Stimulated activated naive CD8-positive, alpha-beta T cell treated with anti-CD3 and anti-CD28 coated beads, Interleukin-15, Interleukin-2, amounts not matched to agents 100 ng/mL and 50 ng/mL, for 24 hours (primary cell): ENCODE data around the gene TMEM14C.

ENCODE experiments used
- H3K27ac Mint-ChIP-seq: one replicate; pipeline ENCODE4 v1.8.0; 2021; ENCODE audit warnings: mild to moderate bottlenecking, mixed read lengths
- H3K27me3 Mint-ChIP-seq: one replicate; pipeline ENCODE4 v1.8.0; 2021; ENCODE audit warnings: mixed read lengths
- H3K36me3 Mint-ChIP-seq: one replicate; pipeline ENCODE4 v1.8.0; 2021; ENCODE audit warnings: low read depth, mixed read lengths
- H3K4me1 Mint-ChIP-seq: one replicate; pipeline ENCODE4 v1.8.0; 2021; ENCODE audit warnings: low read depth, mixed read lengths
- H3K4me3 Mint-ChIP-seq: one replicate; pipeline ENCODE4 v1.8.0; 2021; ENCODE audit warnings: mild to moderate bottlenecking, mixed read lengths
- H3K9me3 Mint-ChIP-seq: one replicate; pipeline ENCODE4 v1.8.0; 2021; ENCODE audit warnings: mixed read lengths

TMEM14C gene

GRCh38 chr6:10722820-10723566, at the start of gene TMEM14C:
Gene TMEM14C, plus strand, starts transcription at chr6:10723070. Its CDS starts 1,544 bp downstream, at chr6:10724614.
- H3K36me3 Mint-ChIP-seq, result peaks cover 15% of the 10 kb centered on the region
- no peaks in the 10 kb centered on the region for H3K27me3 Mint-ChIP-seq
- H3K27ac Mint-ChIP-seq, result peak within 1 kb of the TSS; percentile 87
- H3K9me3 Mint-ChIP-seq, result no peaks in the 10 kb centered on the region
- peaks cover 57% of the 10 kb centered on the region for H3K4me1 Mint-ChIP-seq
- H3K4me3 Mint-ChIP-seq, result peak within 1 kb of the TSS; percentile 93

DNA sequence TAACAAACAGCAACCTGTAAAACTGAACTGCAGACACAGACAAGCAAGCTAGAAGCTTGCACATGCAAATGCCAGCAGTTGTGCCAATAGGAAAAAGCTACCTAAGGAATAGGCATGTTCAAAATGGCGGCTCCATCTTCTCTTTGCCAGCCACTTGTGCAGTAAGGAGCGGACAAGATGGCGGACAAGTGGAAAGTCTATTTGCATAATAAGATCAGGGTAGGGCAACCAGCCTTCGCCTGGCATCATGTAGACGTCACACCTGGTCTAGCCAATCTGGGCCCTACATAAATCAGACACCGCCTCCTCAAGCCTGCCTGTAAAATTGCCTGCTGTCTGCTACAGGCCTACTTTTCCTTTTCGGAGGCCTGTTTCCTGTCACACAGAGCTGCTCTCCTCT, 46.5 kb upstream of the TMEM14C start:
- no peak overlapping the region for H3K4me3 Mint-ChIP-seq
- H3K4me1 Mint-ChIP-seq, result no peaks in the 10 kb centered on the region
- H3K27ac Mint-ChIP-seq, result no peak overlapping the region
- no peaks in the 10 kb centered on the region for H3K36me3 Mint-ChIP-seq
- H3K9me3 Mint-ChIP-seq, result no peaks in the 10 kb centered on the region
- no peaks in the 10 kb centered on the region for H3K27me3 Mint-ChIP-seq

GRCh38 chr6:10678456-10678855, 44.4 kb upstream of the TMEM14C start:
- H3K27me3 Mint-ChIP-seq, result no peaks in the 10 kb centered on the region
- H3K36me3 Mint-ChIP-seq, result no peaks in the 10 kb centered on the region
- no peak overlapping the region for H3K4me3 Mint-ChIP-seq
- peaks cover 15% of the 10 kb centered on the region for H3K4me1 Mint-ChIP-seq
- H3K9me3 Mint-ChIP-seq, result no peaks in the 10 kb centered on the region
- H3K27ac Mint-ChIP-seq, result no peak overlapping the region

DNA sequence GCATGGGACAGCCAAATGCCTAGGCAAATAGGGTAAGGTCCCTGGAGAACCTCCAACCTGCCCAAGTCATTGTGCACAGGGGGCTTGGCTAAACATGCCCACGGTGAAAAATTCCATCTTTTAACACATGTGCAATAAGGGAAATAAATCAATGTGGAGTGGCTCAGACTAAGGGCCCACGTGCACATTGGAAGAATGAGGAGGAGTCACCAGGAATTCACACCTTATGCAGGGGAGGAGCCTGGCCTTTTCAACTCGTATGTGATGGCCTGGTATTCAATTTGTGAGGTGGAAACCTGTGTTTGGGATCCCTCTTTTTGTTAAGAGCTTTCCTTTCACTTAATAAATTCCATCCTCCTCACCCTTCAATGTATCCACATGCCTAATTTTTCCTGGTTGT, 41.1 kb upstream of the TMEM14C start:
- no peaks in the 10 kb centered on the region for H3K36me3 Mint-ChIP-seq
- H3K4me3 Mint-ChIP-seq, result no peak overlapping the region
- peaks cover 42% of the 10 kb centered on the region for H3K4me1 Mint-ChIP-seq
- H3K27ac Mint-ChIP-seq, result peak overlapping the region; percentile 5
- H3K27me3 Mint-ChIP-seq, result peaks cover 3% of the 10 kb centered on the region
- no peaks in the 10 kb centered on the region for H3K9me3 Mint-ChIP-seq

DNA sequence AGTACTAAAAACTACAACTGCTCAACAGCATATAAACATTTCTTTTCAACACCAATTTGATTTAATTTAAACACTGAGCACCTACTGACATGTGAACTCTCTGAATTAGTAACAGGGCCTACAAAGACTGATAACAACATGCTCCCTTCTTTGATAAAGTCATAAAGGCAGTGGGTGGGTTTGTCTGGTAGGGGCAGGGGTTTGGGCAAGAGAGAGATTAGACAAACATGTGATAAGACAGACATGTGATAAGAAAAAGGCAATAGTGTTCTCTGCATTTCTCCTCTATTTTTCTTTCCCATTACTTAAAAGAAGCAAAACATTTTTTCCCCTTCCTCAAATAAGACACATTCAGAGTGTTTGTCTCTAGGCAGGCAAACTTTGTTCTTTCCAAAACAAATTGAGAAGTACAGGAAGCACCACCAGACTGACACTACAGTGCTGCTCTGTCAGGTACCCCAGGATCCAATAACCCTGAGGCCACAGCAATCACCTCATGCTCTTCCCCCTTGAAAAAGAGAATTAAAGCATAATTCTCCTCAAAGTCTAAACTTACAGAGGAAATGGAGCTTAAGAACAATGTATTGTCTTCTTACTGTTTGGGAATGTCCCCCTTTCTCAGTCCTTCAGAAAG, 40.4 kb upstream of the TMEM14C start:
- peaks cover 42% of the 10 kb centered on the region for H3K4me1 Mint-ChIP-seq
- H3K36me3 Mint-ChIP-seq, result no peaks in the 10 kb centered on the region
- no peaks in the 10 kb centered on the region for H3K9me3 Mint-ChIP-seq
- H3K27ac Mint-ChIP-seq, result peak overlapping the region; percentile 80
- H3K4me3 Mint-ChIP-seq, result no peak overlapping the region
- peaks cover 3% of the 10 kb centered on the region for H3K27me3 Mint-ChIP-seq

DNA sequence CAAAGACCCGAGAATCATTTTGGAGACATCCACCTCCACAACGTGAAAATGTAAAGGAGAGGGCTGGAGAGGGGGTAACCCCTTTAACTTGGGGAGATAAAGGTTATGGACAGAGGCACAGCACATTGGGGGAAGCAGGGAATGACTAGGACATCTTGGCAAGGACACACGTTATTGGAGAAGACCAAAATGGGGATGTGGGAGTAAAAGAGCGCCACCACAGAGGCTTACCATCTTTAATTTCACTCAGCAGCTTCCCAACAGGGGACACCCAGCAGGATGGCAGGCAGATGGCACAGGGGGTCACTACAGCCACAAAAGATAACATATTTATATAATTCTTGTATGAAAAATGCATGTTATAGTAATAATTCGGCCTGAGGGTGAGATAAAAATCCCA, 38.3 kb upstream of the TMEM14C start:
- peaks cover 42% of the 10 kb centered on the region for H3K4me1 Mint-ChIP-seq
- peak overlapping the region; percentile 80 for H3K27ac Mint-ChIP-seq
- no peaks in the 10 kb centered on the region for H3K36me3 Mint-ChIP-seq

DNA sequence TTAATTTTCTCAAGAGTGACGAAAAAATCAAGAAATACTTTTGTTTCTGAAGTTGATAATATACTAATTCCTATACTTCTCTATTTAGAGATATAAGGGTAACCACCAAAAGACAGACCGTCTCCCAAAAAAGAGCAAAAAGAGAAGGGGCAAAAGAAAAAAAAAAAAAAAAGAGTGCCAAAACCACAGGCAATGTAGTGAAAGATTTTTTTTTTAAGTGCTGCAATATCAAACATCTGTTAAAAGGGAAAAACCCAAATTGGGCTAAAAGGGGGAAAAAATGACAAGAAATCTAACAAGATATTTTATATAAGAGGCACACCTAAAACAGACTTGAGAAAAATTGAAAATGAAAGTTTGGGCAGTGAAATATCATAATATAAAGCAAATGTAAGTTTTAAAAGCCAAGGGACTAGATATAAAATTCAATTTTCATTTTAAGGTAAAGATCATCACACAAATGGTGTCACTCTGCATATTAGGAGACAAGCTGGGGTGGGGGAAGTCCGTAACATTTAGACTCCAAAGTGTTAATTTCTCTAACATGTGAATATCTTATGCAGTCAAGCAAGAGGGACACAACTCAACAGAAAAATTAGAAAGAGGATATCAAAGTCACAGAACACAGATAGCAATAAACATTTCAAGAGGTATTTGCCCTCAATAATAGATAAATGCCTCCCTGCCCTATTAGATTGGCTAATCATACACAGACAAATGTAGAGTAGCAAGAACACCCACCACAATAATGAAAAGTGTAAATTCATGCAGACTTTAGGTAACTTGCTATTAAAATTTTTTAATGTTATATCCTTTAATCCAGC, 37.6 kb upstream of the TMEM14C start:
- Mint-ChIP-seq H3K4me1 (peaks cover 42% of the 10 kb centered on the region), H3K27ac (peak overlapping the region; percentile 80), H3K27me3 (peaks cover 3% of the 10 kb centered on the region), H3K4me3 (peak overlapping the region; percentile 51), H3K36me3 (no peaks in the 10 kb centered on the region), H3K9me3 (no peaks in the 10 kb centered on the region)

More for the DNA sequence above, 38.3 kb upstream of the TMEM14C start:
- no peaks in the 10 kb centered on the region for H3K9me3 Mint-ChIP-seq
- H3K4me3 Mint-ChIP-seq, result peak overlapping the region; percentile 51
- H3K27me3 Mint-ChIP-seq, result peaks cover 3% of the 10 kb centered on the region

DNA sequence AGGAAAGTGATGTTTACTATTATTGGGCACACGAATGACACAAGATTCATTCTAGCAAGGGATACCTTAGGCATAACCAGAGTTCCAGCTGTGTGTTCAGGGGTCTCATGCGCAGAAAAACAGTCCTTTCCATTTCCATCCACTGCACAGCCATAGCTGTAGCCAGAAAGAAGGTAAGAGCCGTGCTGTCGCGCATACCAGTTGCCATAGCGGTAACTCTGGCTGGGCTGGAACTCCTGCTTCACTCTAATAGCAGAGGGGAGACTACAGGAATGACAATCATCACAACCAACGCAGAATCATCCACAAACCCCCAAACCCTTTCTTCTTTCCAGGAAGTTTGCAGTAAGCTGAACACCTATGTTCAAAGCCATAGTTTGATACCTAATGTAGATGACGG, 36.0 kb upstream of the TMEM14C start:
- peaks cover 41% of the 10 kb centered on the region for H3K4me1 Mint-ChIP-seq
- H3K9me3 Mint-ChIP-seq, result no peaks in the 10 kb centered on the region
- H3K4me3 Mint-ChIP-seq, result no peak overlapping the region
- no peak overlapping the region for H3K27ac Mint-ChIP-seq
- no peaks in the 10 kb centered on the region for H3K36me3 Mint-ChIP-seq
- H3K27me3 Mint-ChIP-seq, result peaks cover 3% of the 10 kb centered on the region

- peaks cover 3% of the 10 kb centered on the region for H3K27me3 Mint-ChIP-seq
- H3K4me1 Mint-ChIP-seq, result peaks cover 37% of the 10 kb centered on the region
- H3K9me3 Mint-ChIP-seq, result no peaks in the 10 kb centered on the region
- H3K4me3 Mint-ChIP-seq, result no peak overlapping the region
- peaks cover 2% of the 10 kb centered on the region for H3K36me3 Mint-ChIP-seq
- no peak overlapping the region for H3K27ac Mint-ChIP-seq
Measured at GRCh38 chr6:10687582-10687981, 35.3 kb upstream of the TMEM14C start.

GRCh38 chr6:10690651-10691445, 32.0 kb upstream of the TMEM14C start:
- Mint-ChIP-seq H3K9me3 (no peaks in the 10 kb centered on the region), H3K27ac (no peak overlapping the region), H3K4me3 (no peak overlapping the region), H3K36me3 (peaks cover 20% of the 10 kb centered on the region), H3K27me3 (no peaks in the 10 kb centered on the region), H3K4me1 (peaks cover 29% of the 10 kb centered on the region)

DNA sequence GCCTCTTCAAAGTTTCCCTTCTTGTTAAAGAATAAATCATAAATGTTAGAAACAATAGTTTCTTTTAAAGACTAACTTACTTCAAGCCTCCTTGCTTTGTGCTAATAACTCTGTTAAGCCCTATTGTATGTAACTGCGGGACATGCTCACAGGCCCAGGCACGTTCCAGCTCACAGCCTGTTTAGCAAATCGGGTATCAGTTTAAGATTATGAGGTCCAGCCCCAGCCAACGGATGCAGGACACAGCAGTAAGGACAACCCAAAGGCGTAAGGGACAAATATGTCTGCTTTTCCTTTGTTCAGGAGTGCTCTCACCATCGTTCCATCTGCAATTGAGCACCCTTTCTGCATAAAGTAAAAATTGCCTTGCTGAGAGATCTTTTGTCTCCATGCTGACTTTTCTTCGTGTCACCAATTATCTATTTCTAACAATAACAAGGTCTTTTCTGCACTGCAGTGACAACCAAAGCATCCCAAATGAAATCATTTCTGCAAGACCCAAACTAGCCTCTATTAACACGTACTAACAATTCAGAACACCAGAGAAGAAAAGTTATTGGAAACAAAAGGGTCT, 29.8 kb upstream of the TMEM14C start:
- H3K4me1 Mint-ChIP-seq, result peaks cover 44% of the 10 kb centered on the region
- peaks cover 31% of the 10 kb centered on the region for H3K36me3 Mint-ChIP-seq
- peak overlapping the region; percentile 92 for H3K4me3 Mint-ChIP-seq
- H3K27ac Mint-ChIP-seq, result peak overlapping the region; percentile 83
- H3K27me3 Mint-ChIP-seq, result no peaks in the 10 kb centered on the region
- H3K9me3 Mint-ChIP-seq, result no peaks in the 10 kb centered on the region

- Mint-ChIP-seq H3K9me3 (no peaks in the 10 kb centered on the region), H3K4me3 (peak within 1 kb of the TSS; percentile 92), H3K36me3 (peaks cover 45% of the 10 kb centered on the region), H3K27me3 (no peaks in the 10 kb centered on the region), H3K27ac (peak within 1 kb of the TSS; percentile 100), H3K4me1 (peaks cover 58% of the 10 kb centered on the region)
Measured at GRCh38 chr6:10694302-10695085, 28.4 kb upstream of the TMEM14C start, which contains the start of the genes C6orf52 and PAK1IP1. Gene C6orf52, minus strand, starts transcription at chr6:10694616. Its CDS starts 7,066 bp downstream, at chr6:10687550. Gene PAK1IP1, plus strand, starts transcription at chr6:10694972. Its CDS starts 14 bp downstream, at chr6:10694986.

DNA sequence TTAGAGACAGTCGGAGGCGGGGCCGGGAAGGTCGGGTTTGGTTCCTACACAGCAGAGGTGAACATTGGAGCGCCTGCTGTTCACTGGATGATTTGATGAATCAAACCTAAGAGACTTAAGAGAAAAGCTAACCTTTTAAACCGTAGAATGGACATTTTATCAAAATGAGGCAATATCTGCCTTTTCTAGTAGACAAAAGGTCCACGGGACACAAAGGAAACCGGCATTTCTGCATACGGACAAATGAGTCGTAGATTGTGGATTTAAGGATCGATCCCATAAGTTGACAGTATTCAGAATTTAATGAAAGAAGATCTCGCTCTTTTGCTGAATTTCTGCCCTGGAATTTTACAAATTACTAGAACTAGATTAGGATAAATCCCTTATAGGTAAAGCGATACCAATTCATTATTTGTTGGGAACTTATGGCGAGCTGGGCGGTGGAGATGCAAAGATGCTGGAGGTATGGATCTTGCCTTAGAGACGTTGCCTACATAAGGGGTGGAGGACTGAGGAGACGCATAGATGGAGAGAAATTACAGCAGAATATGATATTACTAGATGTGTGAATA, 27.7 kb upstream of the TMEM14C start:
- Mint-ChIP-seq H3K27ac (peak overlapping the region; percentile 100), H3K36me3 (peaks cover 50% of the 10 kb centered on the region), H3K9me3 (no peaks in the 10 kb centered on the region), H3K4me1 (peaks cover 60% of the 10 kb centered on the region), H3K27me3 (no peaks in the 10 kb centered on the region), H3K4me3 (peak overlapping the region; percentile 92)
